Stomach (tissue), 9 donors: Measurements from ENCODE around the gene ETS2. TPM values are rescaled to one million over a fixed set of nuclear protein-coding genes. Genes with fewer than 3 reads are reported as not detected.
A peak's percentile ranks its signal among the peaks of the same experiment; 100 is the strongest.

Source experiments
- DNase-seq, 2 donors: peaks; one replicate each; pipeline versions ENCODE4 v3.0.0 to v3.0.0-alpha.2; 2013 to 2019
- H3K27ac ChIP-seq, 5 donors: fragments of 200-600 bp in 4 of 5; sonication (generic) in 4 of 5; one replicate each; pipeline ENCODE4 v1.5.1; 2013 to 2019; ENCODE audit warnings: mild to moderate bottlenecking in 1 of 5, moderate library complexity in 1 of 5
- H3K27me3 ChIP-seq, 3 donors: fragments of 200-600 bp; sonication (generic); one replicate each; pipeline ENCODE4 v1.5.1; 2017 to 2019; ENCODE audit warnings: mixed run types in 1 of 3
- H3K36me3 ChIP-seq, 4 donors: fragments of 200-600 bp; sonication (generic); 1 replicate in 3 of 4; 2 replicates in 1 of 4; pipeline ENCODE4 v1.5.1; 2016 to 2019
- H3K4me1 ChIP-seq, 4 donors: fragments of 200-600 bp; sonication (generic); one replicate each; pipeline ENCODE4 v1.5.1; 2016 to 2019
- H3K4me3 ChIP-seq, 4 donors: fragments of 200-600 bp; sonication (generic) in 3 of 4; one replicate each; pipeline ENCODE4 v1.5.1; 2016 to 2019; ENCODE audit warnings: mild to moderate bottlenecking in 1 of 4
- H3K9me3 ChIP-seq, 4 donors: fragments of 200-600 bp; sonication (generic); one replicate each; pipeline ENCODE4 v1.5.1; 2016 to 2019
- CTCF ChIP-seq, 7 experiments: fragments of 450-650 bp in 4 of 7; fragments of 200-600 bp in 3 of 7; sonication (generic) in 3 of 7; IDR thresholded peaks; one replicate each; pipeline ENCODE4 v1.5.1; 2016 to 2019; ENCODE audit warnings: antibody characterized with exemption in 7 of 7, control low read depth in 2 of 7, mild to moderate bottlenecking in 1 of 7
- EP300 ChIP-seq: sonication (generic); formaldehyde crosslinking; IDR thresholded peaks from one replicate; pipeline ENCODE4 v1.6.1; 2017; ENCODE audit warnings: antibody characterized with exemption
- POLR2A ChIP-seq, 4 donors: fragments of 450-650 bp; IDR thresholded peaks; one replicate each; pipeline ENCODE4 v1.6.1; 2016; ENCODE audit warnings: antibody characterized with exemption in 4 of 4, control low read depth in 2 of 4, mild to moderate bottlenecking in 1 of 4, moderate library complexity in 1 of 4
- POLR2AphosphoS5 ChIP-seq, 3 donors: sonication (generic); formaldehyde crosslinking; IDR thresholded peaks; one replicate each; pipeline ENCODE4 v1.6.1; 2016; ENCODE audit warnings: antibody characterized with exemption in 3 of 3
- WGBS, 5 donors: extraction: QIAGEN DNeasy Blood & Tissue Kit in 3 of 5; methylation state at CpG; one replicate each; pipeline versions ENCODE4 v1.1.5 to v1.1.7; 2013 to 2018; 5-methylcytosine and 5-hydroxymethylcytosine counted together
- intact Hi-C: fragments of 100-400 bp; cut with DNase I; formaldehyde crosslinking; loops from one replicate; pipeline ENCODE4 v1.15.1; 2023; ENCODE audit warnings: low total_unique reads
- polyA plus RNA-seq, 3 donors: library from polyadenylated mRNA; stranded (reverse); fragments of 200-250 nt; gene quantifications; one replicate each; pipeline ENCODE4 v1.2.3, GENCODE V29; 2013
- total RNA-seq, 5 donors: library from RNA; depleted of rRNA; stranded (reverse); fragments of >200 nt; gene quantifications; one replicate each; pipeline versions ENCODE4 v1.1.0 to v1.2.3, GENCODE V29; 2014 to 2016
- donor health status: healthy with polysubstance abuse.
- donor health status: Bipolar disorder and iron deficiency.
- donor health status: healthy.

Gene ETS2
- total and polyA plus RNA-seq, 8 donors, result 33.8 to 80.0 (median 50.6) TPM

- intact Hi-C loops, result no loop called here
- Histone ChIP-seq H3K36me3 (peaks cover 0 to 5% (median 0%) of the 10 kb centered on the region in 4 donors), H3K4me1 (peaks cover 3 to 42% (median 22%) of the 10 kb centered on the region in 4 donors), H3K4me3 (no peak overlapping the region), H3K27me3 (no peaks in the 10 kb centered on the region), H3K27ac (peak overlapping the region in 3 of 5 donors; percentile 8 to 65 (median 24)), H3K9me3 (no peaks in the 10 kb centered on the region)
- DNase-seq, result no peak
- 52 to 66% (median 61%) methylated on average over 7 of the region's 7 CpGs for WGBS, 5 donors
- TF ChIP-seq CTCF (IDR thresholded peaks at IDR 0.05), result no peak
- no peak for TF ChIP-seq POLR2AphosphoS5 (IDR thresholded peaks at IDR 0.05)
- no peak for TF ChIP-seq EP300
- TF ChIP-seq POLR2A (IDR thresholded peaks at IDR 0.05), result no peak
These were observed 2.6 kb upstream of the ETS2 start for GRCh38 chr21:38803075-38803660.

GRCh38 chr21:38804030-38804788, 1.5 kb upstream of the ETS2 start:
- intact Hi-C loops, result no loop called here
- peak overlapping the region; percentile 93 to 99 (median 98) for H3K27ac ChIP-seq
- H3K27me3 ChIP-seq, result no peaks in the 10 kb centered on the region
- DNase-seq, result no peak
- peak overlapping the region; percentile 82 to 96 (median 89) for H3K4me3 ChIP-seq
- 43 to 62% (median 49%) methylated on average over 13 of the region's 13 CpGs for WGBS, 5 donors
- no peak for TF ChIP-seq POLR2AphosphoS5 (IDR thresholded peaks at IDR 0.05)
- no peak for TF ChIP-seq POLR2A (IDR thresholded peaks at IDR 0.05)
- TF ChIP-seq CTCF (IDR thresholded peaks at IDR 0.05), result no peak
- no peak for TF ChIP-seq EP300
- H3K36me3 ChIP-seq, result peaks cover 0 to 7% (median under 1%) of the 10 kb centered on the region in 4 donors
- H3K9me3 ChIP-seq, result no peaks in the 10 kb centered on the region
- H3K4me1 ChIP-seq, result peaks cover 3 to 53% (median 30%) of the 10 kb centered on the region in 4 donors

GRCh38 chr21:38804789-38805327, 871 bp upstream of the ETS2 start:
- TF ChIP-seq POLR2A (IDR thresholded peaks at IDR 0.05), result no peak
- no peak for TF ChIP-seq EP300
- peak in 2 of 3 donors; percentile 6 to 36 for TF ChIP-seq POLR2AphosphoS5 (IDR thresholded peaks at IDR 0.05)
- TF ChIP-seq CTCF (IDR thresholded peaks at IDR 0.05), result peak in 5 of 7 experiments; percentile 7 to 62 (median 37)
- DNase-seq, result peak; percentile 84 to 91
- intact Hi-C loops, result no loop called here
- WGBS, 5 donors, result 2 to 7% (median 6%) methylated on average over 17 to 26 of the region's 26 CpGs
- Histone ChIP-seq H3K9me3 (no peaks in the 10 kb centered on the region), H3K27me3 (no peaks in the 10 kb centered on the region), H3K36me3 (peaks cover 0 to 13% (median 5%) of the 10 kb centered on the region in 4 donors), H3K4me1 (peaks cover 10 to 59% (median 33%) of the 10 kb centered on the region in 4 donors), H3K27ac (peak overlapping the region; percentile 93 to 99 (median 98)), H3K4me3 (peak overlapping the region; percentile 82 to 96 (median 89))

- Histone ChIP-seq H3K4me3 (peak overlapping the region; percentile 82 to 96 (median 89)), H3K27me3 (no peaks in the 10 kb centered on the region), H3K27ac (peak overlapping the region; percentile 93 to 99 (median 98)), H3K36me3 (peaks cover 0 to 26% (median 17%) of the 10 kb centered on the region in 4 donors), H3K9me3 (no peaks in the 10 kb centered on the region), H3K4me1 (peaks cover 11 to 74% (median 45%) of the 10 kb centered on the region in 4 donors)
- peak in 1 of 2 donors; percentile 71 for DNase-seq
- 0 to 1% (median 0%) methylated on average over 41 to 72 of the region's 72 CpGs for WGBS, 5 donors
- TF ChIP-seq POLR2A (IDR thresholded peaks at IDR 0.05) (no peak), CTCF (IDR thresholded peaks at IDR 0.05) (peak in 1 of 7 experiments; percentile 7)
- intact Hi-C loops, result no loop called here
These were observed 618 bp downstream of the ETS2 start for GRCh38 chr21:38806153-38806941.
